ENCODE measurements around the gene RIOK3. TPM values are rescaled to one million over a fixed set of nuclear protein-coding genes. Genes with fewer than 3 reads are reported as not detected.
"Not testable (repeated sequence)": the region's sequence is repeated elsewhere in the genome, so short reads cannot be mapped to it uniquely, and the experiment has no call there.

RIOK3 gene
- total RNA-seq, 3 donors from 2014 or later, result 61.6 to 80.8 (median 74.3) TPM

GRCh38 chr18:23424616-23425015 lies 28.5 kb upstream of the RIOK3 start:
- Histone ChIP-seq H3K4me3 (no peak overlapping the region), H3K27me3 (no peaks in the 10 kb centered on the region), H3K9me3 (no peaks in the 10 kb centered on the region), H3K27ac (no peak overlapping the region), H3K4me1 (no peaks in the 10 kb centered on the region), H3K36me3 (no peaks in the 10 kb centered on the region)
- TF ChIP-seq CTCF (IDR thresholded peaks at IDR 0.05), result no peak
- no peak for DNase-seq (ENCODE audit: low spot score in 2 of 2)
- intact Hi-C loops (cut with DNase I; ENCODE audit: low total_unique reads), result no loop called here

- no peak for DNase-seq (ENCODE audit: low spot score in 2 of 2)
- intact Hi-C loops (cut with DNase I; ENCODE audit: low total_unique reads), result no loop called here
- no peaks in the 10 kb centered on the region for H3K9me3 ChIP-seq
- no peak overlapping the region for H3K27ac ChIP-seq
- H3K4me1 ChIP-seq, result no peaks in the 10 kb centered on the region
- no peaks in the 10 kb centered on the region for H3K27me3 ChIP-seq
- no peak overlapping the region for H3K4me3 ChIP-seq
- no peaks in the 10 kb centered on the region for H3K36me3 ChIP-seq
- no peak for TF ChIP-seq POLR2AphosphoS5 (IDR thresholded peaks at IDR 0.05)
- no peak for TF ChIP-seq POLR2A (IDR thresholded peaks at IDR 0.05)
- no peak for TF ChIP-seq CTCF (IDR thresholded peaks at IDR 0.05)
These were observed 24.3 kb upstream of the RIOK3 start for GRCh38 chr18:23428821-23429220.

- not testable (repeated sequence) for H3K4me1 ChIP-seq
These were observed 23.5 kb upstream of the RIOK3 start for GRCh38 chr18:23429538-23429937.

GRCh38 chr18:23433360-23433759 lies 19.7 kb upstream of the RIOK3 start:
- intact Hi-C loops (cut with DNase I; ENCODE audit: low total_unique reads), result no loop called here
- H3K27ac ChIP-seq, result no peak overlapping the region
- H3K4me3 ChIP-seq, result no peak overlapping the region
- no peak for DNase-seq (ENCODE audit: low spot score in 2 of 2)
- H3K4me1 ChIP-seq, result no peaks in the 10 kb centered on the region
- H3K27me3 ChIP-seq, result no peaks in the 10 kb centered on the region
- no peaks in the 10 kb centered on the region for H3K9me3 ChIP-seq
- no peak for TF ChIP-seq POLR2A (IDR thresholded peaks at IDR 0.05)
- TF ChIP-seq CTCF (IDR thresholded peaks at IDR 0.05), result no peak
- TF ChIP-seq POLR2AphosphoS5 (IDR thresholded peaks at IDR 0.05), result no peak
- H3K36me3 ChIP-seq, result no peaks in the 10 kb centered on the region

More at GRCh38 chr18:23429538-23429937, 23.5 kb upstream of the RIOK3 start:
- H3K27ac ChIP-seq; H3K4me3 ChIP-seq; H3K36me3 ChIP-seq; H3K9me3 ChIP-seq; intact Hi-C loops (cut with DNase I; ENCODE audit: low total_unique reads); DNase-seq (ENCODE audit: low spot score in 2 of 2); H3K27me3 ChIP-seq: not testable (repeated sequence)

GRCh38 chr18:23437357-23438045 lies 15.6 kb upstream of the RIOK3 start:
- TF ChIP-seq CTCF (IDR thresholded peaks at IDR 0.05) (no peak), POLR2AphosphoS5 (IDR thresholded peaks at IDR 0.05) (peak; percentile 49 to 63 (median 53))
- DNase-seq (ENCODE audit: low spot score in 2 of 2), result peak; percentile 72 to 85
- peak overlapping the region; percentile 66 to 80 (median 78) for H3K4me3 ChIP-seq
- no peaks in the 10 kb centered on the region for H3K9me3 ChIP-seq
- intact Hi-C loops (cut with DNase I; ENCODE audit: low total_unique reads), result no loop called here
- peak overlapping the region; percentile 34 to 76 for H3K27ac ChIP-seq
- no peaks in the 10 kb centered on the region for H3K36me3 ChIP-seq
- H3K27me3 ChIP-seq, result no peaks in the 10 kb centered on the region
- H3K4me1 ChIP-seq, result no peaks in the 10 kb centered on the region

GRCh38 chr18:23438046-23438377 lies 15.1 kb upstream of the RIOK3 start:
- no peak for DNase-seq (ENCODE audit: low spot score in 2 of 2)
- no peaks in the 10 kb centered on the region for H3K36me3 ChIP-seq
- TF ChIP-seq POLR2A (IDR thresholded peaks at IDR 0.05) (no peak), POLR2AphosphoS5 (IDR thresholded peaks at IDR 0.05) (no peak), CTCF (IDR thresholded peaks at IDR 0.05) (no peak)
- peak overlapping the region in 1 of 2 donors; percentile 76 for H3K27ac ChIP-seq
- peak overlapping the region; percentile 66 to 80 (median 78) for H3K4me3 ChIP-seq
- H3K27me3 ChIP-seq, result no peaks in the 10 kb centered on the region
- H3K4me1 ChIP-seq, result no peaks in the 10 kb centered on the region
- intact Hi-C loops (cut with DNase I; ENCODE audit: low total_unique reads), result no loop called here
- no peaks in the 10 kb centered on the region for H3K9me3 ChIP-seq
